ENCODE results near the gene KY. TPM values are rescaled to one million over a fixed set of nuclear protein-coding genes. Genes with fewer than 3 reads are reported as not detected.

The KY gene
- total and polyA plus RNA-seq, 2 donors (not counting 1 experiment from before 2014, with no cell fraction given) = not detected

- Histone ChIP-seq H3K9me3 (ENCODE audit: control extremely low read depth in 1 of 3, control insufficient read depth in 2 of 3, insufficient read depth in 1 of 3, low read length in 2 of 3) (peaks cover 0 to 3% (median 0%) of the 10 kb centered on the region in 3 donors), H3K36me3 (replicated peaks in 1 of 2; ENCODE audit: control extremely low read depth in 1 of 2, control insufficient read depth in 1 of 2, extremely low read depth in 1 of 2, insufficient read depth in 2 of 2, low read length in 1 of 2) (no peaks in the 10 kb centered on the region), H3K4me2 (replicated peaks; ENCODE audit: low read depth, low read length, poor library complexity, severe bottlenecking) (no peak overlapping the region), H4K20me1 (ENCODE audit: control insufficient read depth, insufficient read depth, low read length, poor library complexity, severe bottlenecking) (no peaks in the 10 kb centered on the region), H3K79me2 (ENCODE audit: control insufficient read depth, insufficient read depth, low read length) (no peaks in the 10 kb centered on the region), H3K4me3 (ENCODE audit: control extremely low read depth in 1 of 5, extremely low read depth in 1 of 5, insufficient read depth in 1 of 5, low read depth in 2 of 5, low read length in 4 of 5) (no peak overlapping the region), H3K4me1 (ENCODE audit: control insufficient read depth in 2 of 2, insufficient read depth in 2 of 2, low read length in 2 of 2) (no peaks in the 10 kb centered on the region), H3K9ac (ENCODE audit: low read length) (no peak overlapping the region), H2AFZ (ENCODE audit: insufficient read depth, low read depth, low read length, poor library complexity, severe bottlenecking) (no peak overlapping the region), H3K27me3 (replicated peaks in 1 of 4; ENCODE audit: control extremely low read depth in 1 of 4, control insufficient read depth in 3 of 4, insufficient read depth in 4 of 4, low read length in 3 of 4) (peaks cover 0 to 11% (median 4%) of the 10 kb centered on the region in 4 experiments), H3K27ac (ENCODE audit: low read length in 2 of 2) (no peak overlapping the region)
- intact Hi-C loops (cut with micrococcal nuclease) = no loop called here
- ChIA-PET CTCF (no interaction called here), POLR2A (no interaction called here)
- no peak overlapping the region for H3K27ac Mint-ChIP-seq
- H3K4me1 Mint-ChIP-seq = peaks cover 1% of the 10 kb centered on the region
- WGBS (ENCODE audit: insufficient coverage) = 91% methylated on average over 5 of the region's 7 CpGs
- ATAC-seq (ENCODE audit: low read depth) (no peak), DNase-seq (no peak)
- TF ChIP-seq EZH2 (IDR thresholded peaks at IDR 0.05; ENCODE audit: borderline replicate concordance, insufficient read depth, low read depth, low read length, poor library complexity, severe bottlenecking) (no peak), CTCF (IDR thresholded peaks at IDR 0.05) (no peak)
- H3K27me3 Mint-ChIP-seq = peaks cover 24% of the 10 kb centered on the region
- H3K9me3 Mint-ChIP-seq (ENCODE audit: insufficient read depth) = no peaks in the 10 kb centered on the region
- H3K4me3 Mint-ChIP-seq = no peak overlapping the region
Observed at GRCh38 chr3:134649106-134649705, 1.6 kb downstream of the KY start.

DNA sequence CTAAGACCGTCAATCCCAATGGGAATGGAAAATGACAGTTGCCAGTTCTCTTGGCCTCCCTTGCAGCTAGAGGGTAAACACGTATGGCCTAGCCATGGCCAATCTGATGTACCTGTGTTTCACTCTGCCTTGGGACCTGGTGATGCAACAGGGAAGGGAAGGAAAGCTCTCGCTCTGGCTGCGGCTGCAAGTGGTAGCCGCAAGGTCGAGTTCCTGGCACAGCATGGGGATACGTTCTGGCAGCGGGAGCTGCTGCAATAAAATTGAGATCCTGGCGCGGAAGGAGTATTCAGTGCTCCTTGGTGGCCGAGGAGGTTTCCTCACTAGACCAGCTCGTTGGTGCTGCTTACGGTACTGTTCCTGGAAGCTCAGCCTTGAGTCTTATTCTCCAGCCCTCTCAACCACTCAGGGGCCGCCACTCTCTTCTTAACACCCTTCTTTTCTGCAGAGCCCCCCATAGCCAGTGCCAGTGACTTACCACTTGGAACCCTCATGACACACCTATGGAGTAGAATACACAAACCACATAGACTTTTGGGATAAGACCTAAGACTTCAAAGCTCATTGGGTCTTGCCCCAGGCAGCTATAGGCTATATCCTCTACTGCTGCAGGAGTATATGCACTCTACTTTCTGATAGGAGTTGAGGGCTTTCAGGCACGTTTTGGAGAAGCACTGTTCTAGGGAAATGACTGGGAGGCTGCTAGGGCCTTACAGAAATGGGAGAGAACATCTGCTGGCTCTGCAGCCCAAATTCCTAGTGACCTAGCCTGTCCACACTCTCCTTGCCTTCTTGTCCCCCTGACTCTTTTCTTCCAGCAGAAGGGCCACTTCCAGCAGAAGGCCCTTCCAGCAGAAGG, 2.7 kb downstream of the KY start:
- Histone ChIP-seq H4K20me1 (ENCODE audit: control insufficient read depth, insufficient read depth, low read length, poor library complexity, severe bottlenecking) (no peaks in the 10 kb centered on the region), H3K36me3 (replicated peaks in 1 of 2; ENCODE audit: control extremely low read depth in 1 of 2, control insufficient read depth in 1 of 2, extremely low read depth in 1 of 2, insufficient read depth in 2 of 2, low read length in 1 of 2) (no peaks in the 10 kb centered on the region), H3K9ac (ENCODE audit: low read length) (no peak overlapping the region), H3K4me3 (ENCODE audit: control extremely low read depth in 1 of 5, extremely low read depth in 1 of 5, insufficient read depth in 1 of 5, low read depth in 2 of 5, low read length in 4 of 5) (no peak overlapping the region), H3K27me3 (replicated peaks in 1 of 4; ENCODE audit: control extremely low read depth in 1 of 4, control insufficient read depth in 3 of 4, insufficient read depth in 4 of 4, low read length in 3 of 4) (peaks cover 0 to 10% (median 4%) of the 10 kb centered on the region in 4 experiments), H2AFZ (ENCODE audit: insufficient read depth, low read depth, low read length, poor library complexity, severe bottlenecking) (no peak overlapping the region), H3K79me2 (ENCODE audit: control insufficient read depth, insufficient read depth, low read length) (no peaks in the 10 kb centered on the region), H3K9me3 (ENCODE audit: control extremely low read depth in 1 of 3, control insufficient read depth in 2 of 3, insufficient read depth in 1 of 3, low read length in 2 of 3) (peaks cover 0 to 3% (median 0%) of the 10 kb centered on the region in 3 donors), H3K4me1 (ENCODE audit: control insufficient read depth in 2 of 2, insufficient read depth in 2 of 2, low read length in 2 of 2) (no peaks in the 10 kb centered on the region), H3K27ac (ENCODE audit: low read length in 2 of 2) (no peak overlapping the region), H3K4me2 (replicated peaks; ENCODE audit: low read depth, low read length, poor library complexity, severe bottlenecking) (no peak overlapping the region)
- Mint-ChIP-seq H3K4me1 (peaks cover 1% of the 10 kb centered on the region), H3K4me3 (no peak overlapping the region), H3K27me3 (peaks cover 15% of the 10 kb centered on the region), H3K27ac (no peak overlapping the region), H3K9me3 (ENCODE audit: insufficient read depth) (no peaks in the 10 kb centered on the region)
- WGBS (ENCODE audit: insufficient coverage) = 93% methylated on average over 15 of the region's 15 CpGs
- CTCF ChIA-PET = no interaction called here
- no peak for ATAC-seq (ENCODE audit: low read depth)
- POLR2A ChIA-PET = no interaction called here
- DNase-seq = no peak
- TF ChIP-seq EZH2 (IDR thresholded peaks at IDR 0.05; ENCODE audit: borderline replicate concordance, insufficient read depth, low read depth, low read length, poor library complexity, severe bottlenecking) = no peak
- no peak for TF ChIP-seq CTCF (IDR thresholded peaks at IDR 0.05)
- intact Hi-C loops (cut with micrococcal nuclease) = no loop called here

All from B cell (primary cell).